ENCODE measurements around the gene KIF26A. TPM values are rescaled to one million over a fixed set of nuclear protein-coding genes. Genes with fewer than 3 reads are reported as not detected.

Gene KIF26A
- total RNA-seq, 1 experiment from 2014 or later, result 3.1 TPM

DNA sequence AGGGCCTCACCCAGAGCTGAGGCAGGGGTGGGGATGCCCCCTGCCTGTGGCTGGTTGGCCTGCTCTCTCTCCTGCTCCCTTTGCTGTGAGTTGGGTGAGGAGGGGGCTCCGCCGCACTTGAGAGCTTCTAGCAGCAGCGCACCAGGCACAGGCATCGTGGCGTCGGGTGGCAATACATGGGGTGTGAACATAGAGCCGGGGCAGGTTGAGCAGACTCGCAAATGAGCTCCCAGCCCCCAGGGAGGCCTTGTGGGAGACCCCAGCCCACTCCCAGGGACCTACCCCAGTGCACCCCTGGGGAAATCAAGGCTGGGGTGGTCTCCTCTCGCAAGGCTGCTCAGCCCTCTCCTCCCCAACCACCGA, 54.5 kb downstream of the KIF26A start:
- CTCF ChIA-PET, result no interaction called here
- TF ChIP-seq, protein P1, sequence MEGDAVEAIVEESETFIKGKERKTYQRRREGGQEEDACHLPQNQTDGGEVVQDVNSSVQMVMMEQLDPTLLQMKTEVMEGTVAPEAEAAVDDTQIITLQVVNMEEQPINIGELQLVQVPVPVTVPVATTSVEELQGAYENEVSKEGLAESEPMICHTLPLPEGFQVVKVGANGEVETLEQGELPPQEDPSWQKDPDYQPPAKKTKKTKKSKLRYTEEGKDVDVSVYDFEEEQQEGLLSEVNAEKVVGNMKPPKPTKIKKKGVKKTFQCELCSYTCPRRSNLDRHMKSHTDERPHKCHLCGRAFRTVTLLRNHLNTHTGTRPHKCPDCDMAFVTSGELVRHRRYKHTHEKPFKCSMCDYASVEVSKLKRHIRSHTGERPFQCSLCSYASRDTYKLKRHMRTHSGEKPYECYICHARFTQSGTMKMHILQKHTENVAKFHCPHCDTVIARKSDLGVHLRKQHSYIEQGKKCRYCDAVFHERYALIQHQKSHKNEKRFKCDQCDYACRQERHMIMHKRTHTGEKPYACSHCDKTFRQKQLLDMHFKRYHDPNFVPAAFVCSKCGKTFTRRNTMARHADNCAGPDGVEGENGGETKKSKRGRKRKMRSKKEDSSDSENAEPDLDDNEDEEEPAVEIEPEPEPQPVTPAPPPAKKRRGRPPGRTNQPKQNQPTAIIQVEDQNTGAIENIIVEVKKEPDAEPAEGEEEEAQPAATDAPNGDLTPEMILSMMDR (conservative IDR thresholded peaks at IDR 0.05; ENCODE audit: low read depth, low read length), result no peak
- TF ChIP-seq EZH2 (IDR thresholded peaks at IDR 0.05; ENCODE audit: low read length, unreplicated experiment) (no peak), EZH2phosphoT487 (IDR thresholded peaks at IDR 0.05; ENCODE audit: borderline replicate concordance, low read length) (no peak)

DNA sequence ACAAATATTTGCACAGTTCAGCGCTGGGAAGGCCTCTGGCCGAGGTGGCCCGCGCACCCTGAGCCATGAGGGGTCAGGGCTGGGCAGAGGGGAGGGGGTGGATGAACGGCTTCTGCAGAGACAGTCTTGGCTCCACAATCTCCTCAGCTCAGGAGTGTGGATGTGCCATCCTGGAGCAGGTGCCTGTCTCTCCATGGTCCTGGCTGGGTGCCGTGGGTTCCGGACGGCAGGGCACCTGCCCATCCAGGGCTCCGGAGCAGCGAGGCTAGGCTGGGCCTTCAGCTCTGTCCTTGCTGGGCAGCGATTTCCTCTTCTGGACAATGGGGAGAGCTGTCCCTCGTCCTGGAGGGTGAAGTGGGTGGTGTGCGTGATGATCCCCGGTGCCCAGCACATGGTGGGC, 55.6 kb downstream of the KIF26A start:
- no peak overlapping the region for H3K4me2 ChIP-seq (ENCODE audit: low read length)
- H3F3A ChIP-seq (ENCODE audit: low read length, unreplicated experiment), result no peaks in the 10 kb centered on the region
- peaks cover 39% of the 10 kb centered on the region for H3K27me3 ChIP-seq (ENCODE audit: low read length)
- H4K20me1 ChIP-seq (ENCODE audit: low read length), result no peaks in the 10 kb centered on the region
- ChIA-PET CTCF (no interaction called here), POLR2A (ENCODE audit: unreplicated experiment) (no interaction called here)
- no peaks in the 10 kb centered on the region for H3K79me2 ChIP-seq (ENCODE audit: low read length)
- no TSS peak for BruUV-seq (replicated peaks)
- H3K36me3 ChIP-seq (ENCODE audit: low read depth, low read length), result no peaks in the 10 kb centered on the region
- H3K9me2 ChIP-seq (replicated peaks; ENCODE audit: low read length), result no peaks in the 10 kb centered on the region
- ATAC-seq (no peak), DNase-seq (no peak)
- intact Hi-C loops (cut with micrococcal nuclease), result no loop called here
- H3K9ac ChIP-seq (ENCODE audit: low read length), result no peak overlapping the region
- H3K27ac ChIP-seq (ENCODE audit: low read length), result no peak overlapping the region
- H3K4me3 ChIP-seq (ENCODE audit: low read length), result no peak overlapping the region
- TF ChIP-seq EZH2phosphoT487 (IDR thresholded peaks at IDR 0.05; ENCODE audit: borderline replicate concordance, low read length) (no peak), EZH2 (IDR thresholded peaks at IDR 0.05; ENCODE audit: low read length, unreplicated experiment) (no peak)
- TF ChIP-seq, protein P1 (conservative IDR thresholded peaks at IDR 0.05; ENCODE audit: low read depth, low read length), result no peak
- H2AFZ ChIP-seq (ENCODE audit: low read length), result no peak overlapping the region
- no peaks in the 10 kb centered on the region for H3K9me3 ChIP-seq (ENCODE audit: low read length)
- H3K4me1 ChIP-seq (ENCODE audit: insufficient read depth, low read length), result no peaks in the 10 kb centered on the region

More for the DNA sequence above, 54.5 kb downstream of the KIF26A start:
- Histone ChIP-seq H3K9ac (ENCODE audit: low read length) (no peak overlapping the region), H3K36me3 (ENCODE audit: low read depth, low read length) (no peaks in the 10 kb centered on the region), H3K27ac (ENCODE audit: low read length) (no peak overlapping the region), H3K9me3 (ENCODE audit: low read length) (no peaks in the 10 kb centered on the region), H3K4me3 (ENCODE audit: low read length) (no peak overlapping the region), H3K79me2 (ENCODE audit: low read length) (no peaks in the 10 kb centered on the region), H3F3A (ENCODE audit: low read length, unreplicated experiment) (no peaks in the 10 kb centered on the region), H3K4me1 (ENCODE audit: insufficient read depth, low read length) (no peaks in the 10 kb centered on the region), H3K4me2 (ENCODE audit: low read length) (no peak overlapping the region), H3K27me3 (ENCODE audit: low read length) (peaks cover 29% of the 10 kb centered on the region), H4K20me1 (ENCODE audit: low read length) (no peaks in the 10 kb centered on the region), H2AFZ (ENCODE audit: low read length) (no peak overlapping the region), H3K9me2 (replicated peaks; ENCODE audit: low read length) (no peaks in the 10 kb centered on the region)
- no TSS peak for BruUV-seq (replicated peaks)
- POLR2A ChIA-PET (ENCODE audit: unreplicated experiment), result no interaction called here
- ATAC-seq, result no peak
- intact Hi-C loops (cut with micrococcal nuclease), result no loop called here
- DNase-seq, result no peak

DNA sequence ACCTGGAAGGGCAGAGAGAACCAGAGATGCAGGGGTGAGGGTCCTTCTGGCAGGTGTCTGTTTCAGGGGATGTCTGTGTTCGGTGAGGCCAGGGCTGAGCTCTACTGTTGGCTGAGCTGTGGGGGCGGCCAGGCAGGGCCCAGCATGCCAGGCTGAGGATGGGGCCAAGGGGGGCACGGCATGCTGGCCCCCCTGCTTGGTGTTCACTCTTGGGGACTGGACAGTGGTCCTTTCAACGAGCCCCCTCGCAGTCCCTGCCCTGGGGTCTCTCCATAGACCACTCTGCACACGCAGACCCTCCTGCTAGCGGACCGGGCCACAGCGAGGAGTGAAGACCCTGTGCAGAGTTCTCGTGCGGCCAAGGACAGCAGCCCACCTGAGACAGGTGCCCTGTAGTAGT, 56.3 kb downstream of the KIF26A start:
- TF ChIP-seq, protein P1 (conservative IDR thresholded peaks at IDR 0.05; ENCODE audit: low read depth, low read length), result no peak
- TF ChIP-seq EZH2phosphoT487 (IDR thresholded peaks at IDR 0.05; ENCODE audit: borderline replicate concordance, low read length) (no peak), EZH2 (IDR thresholded peaks at IDR 0.05; ENCODE audit: low read length, unreplicated experiment) (no peak)
- Histone ChIP-seq H3K36me3 (ENCODE audit: low read depth, low read length) (no peaks in the 10 kb centered on the region), H2AFZ (ENCODE audit: low read length) (no peak overlapping the region), H3K9ac (ENCODE audit: low read length) (no peak overlapping the region), H4K20me1 (ENCODE audit: low read length) (no peaks in the 10 kb centered on the region), H3K27me3 (ENCODE audit: low read length) (peaks cover 46% of the 10 kb centered on the region), H3K4me3 (ENCODE audit: low read length) (no peak overlapping the region), H3K27ac (ENCODE audit: low read length) (no peak overlapping the region), H3K4me1 (ENCODE audit: insufficient read depth, low read length) (no peaks in the 10 kb centered on the region), H3F3A (ENCODE audit: low read length, unreplicated experiment) (no peaks in the 10 kb centered on the region), H3K79me2 (ENCODE audit: low read length) (no peaks in the 10 kb centered on the region), H3K4me2 (ENCODE audit: low read length) (no peak overlapping the region), H3K9me2 (replicated peaks; ENCODE audit: low read length) (no peaks in the 10 kb centered on the region), H3K9me3 (ENCODE audit: low read length) (no peaks in the 10 kb centered on the region)
- ATAC-seq, result no peak
- no TSS peak for BruUV-seq (replicated peaks)
- DNase-seq, result no peak
- POLR2A ChIA-PET (ENCODE audit: unreplicated experiment), result no interaction called here
- CTCF ChIA-PET, result no interaction called here
- intact Hi-C loops (cut with micrococcal nuclease), result no loop called here
